K562 (cell line): ENCODE measurements around the gene CRKL. TPM values are rescaled to one million over a fixed set of nuclear protein-coding genes. Genes with fewer than 3 reads are reported as not detected.

Experiments
- ATF7 ChIP-seq: fragments of 450-650 bp; IDR thresholded peaks from 2 replicates; pipeline ENCODE4 v1.7.1; 2014; ENCODE audit warnings: mild to moderate bottlenecking, moderate library complexity
- CREBBP ChIP-seq: IDR thresholded peaks from one replicate; pipeline ENCODE4 v1.6.1; 2012; ENCODE audit warnings: low read depth, mild to moderate bottlenecking, control low read depth, inconsistent platforms, low read length
- DPF2 ChIP-seq: fragments of 450-650 bp; IDR thresholded peaks from 2 replicates; pipeline ENCODE4 v1.6.1; 2016
- JUN ChIP-seq, 2 experiments: sonication (generic) in 1 of 2; formaldehyde crosslinking in 1 of 2; IDR thresholded peaks; 2 replicates each; pipeline versions ENCODE4 v1.6.1 to v1.8.0; 2012 to 2022; ENCODE audit warnings: borderline replicate concordance in 2 of 2, mild to moderate bottlenecking in 2 of 2, improper control_type of control experiment in 1 of 2, low read depth in 1 of 2, low read length in 1 of 2, missing genetic modification reagents in 1 of 2
- JUND ChIP-seq, 2 experiments: IDR thresholded peaks; 2 replicates in 1 of 2; 3 replicates in 1 of 2; pipeline ENCODE4 v1.6.1; 2011; ENCODE audit warnings: borderline replicate concordance in 2 of 2, low read depth in 2 of 2, low read length in 2 of 2, improper control_type of control experiment in 1 of 2, missing biosample characterization in 1 of 2, missing genetic modification characterization in 1 of 2, missing genetic modification reagents in 1 of 2
- KDM1A ChIP-seq, 2 experiments: fragments of 450-650 bp; IDR thresholded peaks; 2 replicates each; pipeline ENCODE4 v1.6.1; 2016; ENCODE audit warnings: mild to moderate bottlenecking in 2 of 2
- MTA3 ChIP-seq: fragments of 450-650 bp; formaldehyde crosslinking; IDR thresholded peaks from 2 replicates; pipeline ENCODE4 v1.6.1; 2017; ENCODE audit warnings: mild to moderate bottlenecking, borderline replicate concordance
- NEUROD1 ChIP-seq: fragments of 150-350 bp; IDR thresholded peaks from 2 replicates; pipeline ENCODE4 v1.6.1; 2014; ENCODE audit warnings: borderline replicate concordance, low read length, low read depth; ENCODE audit not compliant: partially characterized antibody
- NR2C2 ChIP-seq, 2 experiments: fragments of 200-800 bp in 1 of 2; sonication (Bioruptor generic) in 1 of 2; sonication (generic) in 1 of 2; formaldehyde crosslinking in 1 of 2; IDR thresholded peaks; 2 replicates each; pipeline versions ENCODE4 v1.6.1 to v1.8.0; 2016 to 2022; ENCODE audit warnings: mild to moderate bottlenecking in 1 of 2, missing compliant biosample characterization in 1 of 2, missing genetic modification characterization in 1 of 2, missing genetic modification reagents in 1 of 2
- RB1 ChIP-seq: fragments of 450-650 bp; IDR thresholded peaks from 2 replicates; pipeline ENCODE4 v1.6.1; 2017; ENCODE audit warnings: low read depth, mild to moderate bottlenecking
- SPI1 ChIP-seq: IDR thresholded peaks from 2 replicates; pipeline ENCODE4 v1.6.1; 2011; ENCODE audit warnings: low read depth, low read length, control low read depth, borderline replicate concordance
- ZNF184 ChIP-seq: sonication (generic); formaldehyde crosslinking; IDR thresholded peaks from 2 replicates; pipeline ENCODE4 v1.5.0; 2020; ENCODE audit warnings: missing genetic modification reagents
- polyA plus RNA-seq, 8 experiments: library from polyadenylated mRNA; depleted of rRNA in 4 of 8; stranded (reverse) in 5 of 8; unstranded in 3 of 8; fragments of >200 nt; fragmentation: Nextera tagmentation in 2 of 8; fragmentation: Illumina TruSeq in 1 of 8; extraction: Ambion mirVana in 2 of 8; extraction: Trizol in 1 of 8; gene quantifications; 2 replicates each; pipeline versions ENCODE4 v1.2.1 to v1.2.3, GENCODE V29; 2011 to 2014; ENCODE audit warnings: inconsistent platforms in 1 of 8, missing spikeins in 1 of 8
- total RNA-seq, 7 experiments: library from RNA; depleted of rRNA in 6 of 7; stranded (reverse); fragments of >200 nt in 6 of 7; fragmentation: Illumina TruSeq in 2 of 7; extraction: Trizol in 2 of 7; gene quantifications; 2 replicates each; pipeline versions ENCODE4 v1.2.1 to v1.2.3, GENCODE V29; 2011 to 2021; ENCODE audit warnings: low replicate concordance in 1 of 7
- TF ChIP-seq, protein P1 (sequence below): fragments of 450-650 bp; IDR thresholded peaks from 2 replicates; pipeline ENCODE4 v1.6.1; 2017; ENCODE audit warnings: antibody characterized with exemption
- TF ChIP-seq, protein P2 (sequence below): fragments of 250-450 bp; sonication (Bioruptor Pico); IDR thresholded peaks from 2 replicates; pipeline ENCODE4 v1.6.1; 2021; ENCODE audit warnings: mild to moderate bottlenecking
- TF ChIP-seq, protein P3 (sequence below): sonication (generic); IDR thresholded peaks from 2 replicates; pipeline ENCODE4 v1.6.1; 2016
- TF ChIP-seq, protein P4 (sequence below): fragments of 250-450 bp; sonication (Bioruptor Pico); IDR thresholded peaks from 2 replicates; pipeline ENCODE4 v1.5.0; 2021; ENCODE audit warnings: mild to moderate bottlenecking, moderate library complexity

Gene CRKL
- total and polyA plus RNA-seq, 9 of the 15 experiments (the other 6 are each of a cell fraction or from before 2014, with no cell fraction given), result 100 to 263 (median 124) TPM

GRCh38 chr22:20904008-20904979, 12.9 kb upstream of the CRKL start (continued):
- TF ChIP-seq JUND (IDR thresholded peaks at IDR 0.05; ENCODE audit: borderline replicate concordance, low read depth, low read length) (peak; percentile 89), JUND (tag; IDR thresholded peaks at IDR 0.05; ENCODE audit: borderline replicate concordance, low read depth, low read length) (peak; percentile 84; the same call in 2 of the 3 replicates), KDM1A (IDR thresholded peaks at IDR 0.05) (peak; percentile 29 to 34; a peak in 2 of 4 replicates), RB1 (no peak), NR2C2 (CRISPR knock-in tag; IDR thresholded peaks at IDR 0.05) (no peak), NR2C2 (tag; IDR thresholded peaks at IDR 0.05) (peak; percentile 75), ZNF184 (0 out of 2 replicates have a peak, but pooled peaks have one; percentile 48), DPF2 (peak; percentile 84), JUN (IDR thresholded peaks at IDR 0.05; ENCODE audit: borderline replicate concordance, low read depth, low read length) (peak; percentile 100), JUN (CRISPR knock-in tag; IDR thresholded peaks at IDR 0.05; ENCODE audit: borderline replicate concordance) (no peak; the same call in 1 of the 2 replicates), ATF7 (peak; percentile 91), CREBBP (no peak), SPI1 (0 out of 2 replicates have a peak, but pooled peaks have one; percentile 12), NEUROD1 (peak; percentile 43), MTA3 (peak; percentile 43; the same call in 1 of the 2 replicates)
- TF ChIP-seq, protein P1, sequence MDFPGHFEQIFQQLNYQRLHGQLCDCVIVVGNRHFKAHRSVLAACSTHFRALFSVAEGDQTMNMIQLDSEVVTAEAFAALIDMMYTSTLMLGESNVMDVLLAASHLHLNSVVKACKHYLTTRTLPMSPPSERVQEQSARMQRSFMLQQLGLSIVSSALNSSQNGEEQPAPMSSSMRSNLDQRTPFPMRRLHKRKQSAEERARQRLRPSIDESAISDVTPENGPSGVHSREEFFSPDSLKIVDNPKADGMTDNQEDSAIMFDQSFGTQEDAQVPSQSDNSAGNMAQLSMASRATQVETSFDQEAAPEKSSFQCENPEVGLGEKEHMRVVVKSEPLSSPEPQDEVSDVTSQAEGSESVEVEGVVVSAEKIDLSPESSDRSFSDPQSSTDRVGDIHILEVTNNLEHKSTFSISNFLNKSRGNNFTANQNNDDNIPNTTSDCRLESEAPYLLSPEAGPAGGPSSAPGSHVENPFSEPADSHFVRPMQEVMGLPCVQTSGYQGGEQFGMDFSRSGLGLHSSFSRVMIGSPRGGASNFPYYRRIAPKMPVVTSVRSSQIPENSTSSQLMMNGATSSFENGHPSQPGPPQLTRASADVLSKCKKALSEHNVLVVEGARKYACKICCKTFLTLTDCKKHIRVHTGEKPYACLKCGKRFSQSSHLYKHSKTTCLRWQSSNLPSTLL, result no peak
- TF ChIP-seq, protein P2, sequence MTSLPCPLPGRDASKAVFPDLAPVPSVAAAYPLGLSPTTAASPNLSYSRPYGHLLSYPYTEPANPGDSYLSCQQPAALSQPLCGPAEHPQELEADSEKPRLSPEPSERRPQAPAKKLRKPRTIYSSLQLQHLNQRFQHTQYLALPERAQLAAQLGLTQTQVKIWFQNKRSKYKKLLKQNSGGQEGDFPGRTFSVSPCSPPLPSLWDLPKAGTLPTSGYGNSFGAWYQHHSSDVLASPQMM (CRISPR knock-in tag), result 0 out of 2 replicates have a peak, but pooled peaks have one; percentile 11
- TF ChIP-seq, protein P3, sequence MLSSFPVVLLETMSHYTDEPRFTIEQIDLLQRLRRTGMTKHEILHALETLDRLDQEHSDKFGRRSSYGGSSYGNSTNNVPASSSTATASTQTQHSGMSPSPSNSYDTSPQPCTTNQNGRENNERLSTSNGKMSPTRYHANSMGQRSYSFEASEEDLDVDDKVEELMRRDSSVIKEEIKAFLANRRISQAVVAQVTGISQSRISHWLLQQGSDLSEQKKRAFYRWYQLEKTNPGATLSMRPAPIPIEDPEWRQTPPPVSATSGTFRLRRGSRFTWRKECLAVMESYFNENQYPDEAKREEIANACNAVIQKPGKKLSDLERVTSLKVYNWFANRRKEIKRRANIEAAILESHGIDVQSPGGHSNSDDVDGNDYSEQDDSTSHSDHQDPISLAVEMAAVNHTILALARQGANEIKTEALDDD, result peak; percentile 88
- TF ChIP-seq, protein P4, sequence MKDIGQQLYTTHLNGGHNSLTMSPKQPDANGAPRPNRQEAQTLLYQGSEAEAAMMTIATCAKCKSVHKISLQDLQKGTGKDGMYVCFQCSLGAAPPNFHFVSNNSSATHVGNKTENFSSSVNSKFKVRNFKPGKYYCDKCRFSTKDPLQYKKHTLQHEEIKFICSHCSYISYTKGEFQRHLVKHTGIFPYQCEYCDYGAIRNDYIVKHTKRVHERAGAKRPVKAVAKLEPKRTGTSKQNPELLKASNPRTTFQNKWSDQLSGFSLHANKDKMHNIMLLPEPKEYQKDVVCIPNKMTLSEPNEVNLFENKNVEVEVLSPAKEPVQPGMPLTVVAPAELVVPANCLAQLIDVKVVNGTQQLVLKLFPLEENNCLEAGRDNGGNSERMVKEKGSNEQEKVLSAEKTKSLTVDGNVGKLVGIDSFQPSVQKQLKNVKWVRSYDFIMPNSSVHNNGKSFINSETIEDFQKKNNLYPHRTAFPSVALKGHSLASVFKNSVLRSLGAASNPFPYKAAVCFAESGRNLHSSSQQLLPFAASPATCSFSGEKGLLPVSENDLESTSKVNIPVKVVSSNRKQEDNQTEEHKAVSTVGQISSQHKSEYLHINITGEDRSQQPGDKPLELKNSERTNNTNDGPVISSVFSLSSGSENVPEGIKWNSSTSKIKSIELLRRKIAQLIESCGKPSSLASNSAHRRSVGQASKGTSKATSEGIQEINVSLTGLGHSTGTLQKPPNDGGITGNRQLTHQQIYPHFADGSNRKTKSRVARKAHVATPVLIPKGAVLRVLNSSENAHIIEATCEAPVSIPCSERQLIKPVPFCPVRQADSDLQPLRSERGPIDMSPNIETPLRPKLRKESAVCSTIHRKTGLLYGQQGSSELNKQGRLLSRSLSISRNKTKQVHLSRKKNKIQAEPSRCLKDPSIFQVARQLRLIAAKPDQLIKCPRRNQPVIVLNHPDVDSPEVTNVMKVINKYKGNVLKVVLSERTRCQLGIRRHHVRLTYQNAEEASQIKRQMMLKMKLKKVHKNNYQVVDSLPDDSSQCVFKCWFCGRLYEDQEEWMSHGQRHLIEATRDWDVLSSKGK (CRISPR knock-in tag), result no peak
- TF ChIP-seq, all 486 proteins: peak for 55
